K562 (cell line): Measurements from ENCODE around the gene STIM1. TPM values are rescaled to one million over a fixed set of nuclear protein-coding genes. Genes with fewer than 3 reads are reported as not detected.

ENCODE experiments used
- BRD9 ChIP-seq: fragments of 450-650 bp; IDR thresholded peaks from 2 replicates; pipeline ENCODE4 v1.6.1; 2018; ENCODE audit warnings: low read depth; ENCODE audit not compliant: partially characterized antibody
- CBFA2T3 ChIP-seq: fragments of 450-650 bp; IDR thresholded peaks from 2 replicates; pipeline ENCODE4 v1.6.1; 2017
- CBX5 ChIP-seq: IDR thresholded peaks from 2 replicates; pipeline ENCODE4 v1.6.1; 2014; ENCODE audit warnings: low read depth, borderline replicate concordance
- CHD2 ChIP-seq: IDR thresholded peaks from 2 replicates; pipeline ENCODE4 v1.6.1; 2011; ENCODE audit warnings: low read depth, low read length
- GATA2 ChIP-seq: sonication (generic); formaldehyde crosslinking; IDR thresholded peaks from 2 replicates; pipeline ENCODE4 v1.4.0; 2020; ENCODE audit warnings: mild to moderate bottlenecking, missing genetic modification reagents
- GTF2B ChIP-seq: IDR thresholded peaks from 2 replicates; pipeline ENCODE4 v1.6.1; 2011; ENCODE audit not compliant: insufficient read length; ENCODE audit errors: extremely low read depth
- HCFC1 ChIP-seq: IDR thresholded peaks from 2 replicates; pipeline ENCODE4 v1.6.1; 2012; ENCODE audit warnings: low read depth, low read length, improper control_type of control experiment
- IRF2 ChIP-seq: sonication (generic); formaldehyde crosslinking; IDR thresholded peaks from 2 replicates; pipeline ENCODE4 v1.8.1; 2022; ENCODE audit warnings: mild to moderate bottlenecking, missing genetic modification reagents
- KDM5B ChIP-seq: fragments of 200-600 bp; sonication (generic); IDR thresholded peaks from 2 replicates; pipeline ENCODE4 v1.6.1; 2012; ENCODE audit warnings: low read depth, mild to moderate bottlenecking, moderate library complexity, low read length, control low read depth, inconsistent platforms; ENCODE audit not compliant: insufficient replicate concordance
- MAX ChIP-seq: sonication (generic); formaldehyde crosslinking; IDR thresholded peaks from 2 replicates; pipeline ENCODE4 v1.9.0; 2022; ENCODE audit warnings: mild to moderate bottlenecking, missing genetic modification reagents
- MYNN ChIP-seq, 2 experiments: sonication (generic); formaldehyde crosslinking in 1 of 2; IDR thresholded peaks; 2 replicates each; pipeline versions ENCODE4 v1.5.0 to v1.6.1; 2016 to 2020; ENCODE audit warnings: antibody characterized with exemption in 1 of 2, missing genetic modification reagents in 1 of 2
- PURB ChIP-seq: sonication (generic); formaldehyde crosslinking; IDR thresholded peaks from 2 replicates; pipeline ENCODE4 v1.9.0; 2021; ENCODE audit warnings: low read depth, mild to moderate bottlenecking, missing genetic modification reagents
- RBM39 ChIP-seq: fragments of 200-400 bp; formaldehyde crosslinking; optimal IDR thresholded peaks from 2 replicates; pipeline ENCODE3; 2018; ENCODE audit warnings: low read depth, low read length
- SRSF9 ChIP-seq: fragments of 200-400 bp; formaldehyde crosslinking; IDR thresholded peaks from 2 replicates; pipeline ENCODE4 v1.6.1; 2017; ENCODE audit warnings: low read depth, low read length, borderline replicate concordance
- TEAD4 ChIP-seq, 2 experiments: sonication (generic) in 1 of 2; formaldehyde crosslinking in 1 of 2; IDR thresholded peaks; 2 replicates each; pipeline versions ENCODE4 v1.6.1 to v1.8.0; 2012 to 2022; ENCODE audit warnings: borderline replicate concordance in 1 of 2, inconsistent platforms in 1 of 2, low read length in 1 of 2, mild to moderate bottlenecking in 1 of 2, missing genetic modification reagents in 1 of 2
- ZBTB11 ChIP-seq, 3 experiments: fragments of 200-800 bp in 1 of 3; fragments of 250-450 bp in 1 of 3; fragments of 450-650 bp in 1 of 3; sonication (Bioruptor Pico) in 1 of 3; sonication (Bioruptor generic) in 1 of 3; formaldehyde crosslinking in 1 of 3; IDR thresholded peaks; 2 replicates each; pipeline versions ENCODE4 v1.6.1 to v1.8.0; 2016 to 2022; ENCODE audit warnings: mild to moderate bottlenecking in 2 of 3, missing genetic modification characterization in 2 of 3, missing compliant biosample characterization in 1 of 3, moderate library complexity in 1 of 3
- ZEB2 ChIP-seq: fragments of 450-650 bp; IDR thresholded peaks from 2 replicates; pipeline ENCODE4 v1.6.1; 2016
- ZNF354B ChIP-seq: fragments of 250-450 bp; sonication (Bioruptor Pico); IDR thresholded peaks from 2 replicates; pipeline ENCODE4 v1.4.0; 2020
- ZNF561 ChIP-seq: fragments of 450-650 bp; formaldehyde crosslinking; conservative IDR thresholded peaks from 2 replicates; pipeline ENCODE4 v1.4.0; 2020; ENCODE audit warnings: mild to moderate bottlenecking, moderate library complexity
- ZNF592 ChIP-seq: fragments of 450-650 bp; IDR thresholded peaks from 2 replicates; pipeline ENCODE4 v1.6.1; 2017; ENCODE audit warnings: antibody characterized with exemption, mild to moderate bottlenecking
- polyA plus RNA-seq, 8 experiments: library from polyadenylated mRNA; depleted of rRNA in 4 of 8; stranded (reverse) in 5 of 8; unstranded in 3 of 8; fragments of >200 nt; fragmentation: Nextera tagmentation in 2 of 8; fragmentation: Illumina TruSeq in 1 of 8; extraction: Ambion mirVana in 2 of 8; extraction: Trizol in 1 of 8; gene quantifications; 2 replicates each; pipeline versions ENCODE4 v1.2.1 to v1.2.3, GENCODE V29; 2011 to 2014; ENCODE audit warnings: inconsistent platforms in 1 of 8, missing spikeins in 1 of 8
- total RNA-seq, 7 experiments: library from RNA; depleted of rRNA in 6 of 7; stranded (reverse); fragments of >200 nt in 6 of 7; fragmentation: Illumina TruSeq in 2 of 7; extraction: Trizol in 2 of 7; gene quantifications; 2 replicates each; pipeline versions ENCODE4 v1.2.1 to v1.2.3, GENCODE V29; 2011 to 2021; ENCODE audit warnings: low replicate concordance in 1 of 7

STIM1 gene
- total and polyA plus RNA-seq, 9 of the 15 experiments (the other 6 are each of a cell fraction or from before 2014, with no cell fraction given), result 7.7 to 50.5 (median 22.5) TPM

GRCh38 chr11:3854660-3854976, 846 bp upstream of the STIM1 start (continued):
- peak; percentile 51 for TF ChIP-seq KDM5B
- no peak for TF ChIP-seq MYNN (IDR thresholded peaks at IDR 0.05)
- no peak for TF ChIP-seq MYNN (CRISPR knock-in tag; IDR thresholded peaks at IDR 0.05)
- TF ChIP-seq GATA2, result no peak
- TF ChIP-seq ZBTB11 (CRISPR knock-in tag; IDR thresholded peaks at IDR 0.05), result peak in 1 of 3 experiments; percentile 55; a peak in 1 of 6 replicates
- no peak for TF ChIP-seq HCFC1
- peak; percentile 21; the same call in 1 of the 2 replicates for TF ChIP-seq ZNF592
- no peak for TF ChIP-seq MAX (CRISPR knock-in tag)
- TF ChIP-seq ZNF561 (CRISPR knock-in tag), result no peak
- no peak for TF ChIP-seq GTF2B
- TF ChIP-seq ZEB2, result no peak
- no peak for TF ChIP-seq ZNF354B (CRISPR knock-in tag)
- 0 out of 2 replicates have a peak, but pooled peaks have one; percentile 14 for TF ChIP-seq TEAD4 (IDR thresholded peaks at IDR 0.05; ENCODE audit: low read length)
- TF ChIP-seq TEAD4 (CRISPR knock-in tag; IDR thresholded peaks at IDR 0.05; ENCODE audit: borderline replicate concordance), result no peak
- no peak for TF ChIP-seq CBFA2T3
- no peak for TF ChIP-seq CHD2
- TF ChIP-seq IRF2, result no peak
- TF ChIP-seq BRD9, result no peak
- TF ChIP-seq PURB (CRISPR knock-in tag), result no peak
- TF ChIP-seq SRSF9, result no peak
- no peak for TF ChIP-seq RBM39
- TF ChIP-seq CBX5, result no peak
